ENCODE measurements around the gene GADD45A.
A peak's percentile ranks its signal among the peaks of the same experiment; 100 is the strongest.

GADD45A gene

DNA sequence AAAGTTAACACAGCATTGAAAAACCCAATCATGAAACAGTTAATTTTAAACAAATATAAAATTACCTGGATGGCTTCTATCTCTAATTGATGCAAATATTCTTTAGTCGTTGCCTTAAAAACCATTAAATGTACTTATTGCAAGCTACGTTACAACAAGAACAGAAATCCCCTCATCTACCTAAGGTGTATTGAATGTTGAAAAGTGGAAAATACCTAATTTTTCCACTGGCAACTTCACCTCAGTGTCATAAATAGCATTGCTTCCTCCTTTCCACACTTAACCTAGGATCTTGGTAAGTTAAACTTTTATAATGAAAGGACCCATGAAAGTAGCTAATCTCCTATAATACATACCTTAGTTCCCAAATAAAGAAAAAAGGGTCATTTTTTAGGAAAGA is 5.4 kb downstream of the GADD45A start:
- no peak for DNase-seq
- Histone ChIP-seq H3K27ac (no peak overlapping the region), H3K4me3 (ENCODE audit: low read depth, low read length) (no peak overlapping the region), H3K36me3 (peaks cover 46% of the 10 kb centered on the region), H3K9me3 (ENCODE audit: severe bottlenecking) (no peaks in the 10 kb centered on the region), H3K27me3 (ENCODE audit: insufficient read depth, low read depth, severe bottlenecking) (no peaks in the 10 kb centered on the region)
- no peak for TF ChIP-seq CTCF (IDR thresholded peaks at IDR 0.05; ENCODE audit: low read depth, low read length)

GRCh38 chr1:67691712-67692111 is 6.7 kb downstream of the GADD45A start:
- Histone ChIP-seq H3K36me3 (peaks cover 33% of the 10 kb centered on the region), H3K4me3 (ENCODE audit: low read depth, low read length) (no peak overlapping the region), H3K9me3 (ENCODE audit: severe bottlenecking) (no peaks in the 10 kb centered on the region), H3K27ac (no peak overlapping the region), H3K27me3 (ENCODE audit: insufficient read depth, low read depth, severe bottlenecking) (no peaks in the 10 kb centered on the region)
- no peak for TF ChIP-seq CTCF (IDR thresholded peaks at IDR 0.05; ENCODE audit: low read depth, low read length)
- DNase-seq = no peak

- TF ChIP-seq CTCF (IDR thresholded peaks at IDR 0.05; ENCODE audit: low read depth, low read length) = no peak
- DNase-seq = no peak
- no peak overlapping the region for H3K4me3 ChIP-seq (ENCODE audit: low read depth, low read length)
- H3K27me3 ChIP-seq (ENCODE audit: insufficient read depth, low read depth, severe bottlenecking) = no peaks in the 10 kb centered on the region
- no peak overlapping the region for H3K27ac ChIP-seq
- H3K36me3 ChIP-seq = no peaks in the 10 kb centered on the region
- H3K9me3 ChIP-seq (ENCODE audit: severe bottlenecking) = no peaks in the 10 kb centered on the region
Measured at GRCh38 chr1:67695963-67696362, 11.0 kb downstream of the GADD45A start.

DNA sequence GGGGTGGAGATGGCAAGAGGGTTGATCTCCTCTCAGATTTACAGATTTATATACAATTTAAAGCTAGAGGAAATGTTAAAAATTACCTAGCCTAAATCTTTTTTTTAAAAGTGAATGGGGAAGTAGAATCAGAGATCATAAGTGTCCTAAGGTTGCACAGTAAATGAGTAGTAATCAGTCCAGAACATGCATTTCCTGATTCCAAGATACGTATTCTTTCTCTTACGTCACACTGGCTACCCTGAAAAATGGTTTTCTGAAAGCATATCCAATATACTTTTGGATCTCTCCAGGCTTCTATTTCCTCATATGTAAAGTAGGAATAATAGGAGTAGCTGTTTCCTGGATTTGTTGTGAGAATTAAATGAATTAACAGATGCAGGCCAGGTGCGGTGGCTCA is 11.7 kb downstream of the GADD45A start:
- no peaks in the 10 kb centered on the region for H3K27me3 ChIP-seq (ENCODE audit: insufficient read depth, low read depth, severe bottlenecking)
- H3K4me3 ChIP-seq (ENCODE audit: low read depth, low read length) = no peak overlapping the region
- peak overlapping the region; percentile 41; the same call in 1 of the 2 replicates for H3K27ac ChIP-seq
- TF ChIP-seq CTCF (IDR thresholded peaks at IDR 0.05; ENCODE audit: low read depth, low read length) = no peak
- H3K36me3 ChIP-seq = 0 out of 2 replicates have a peak, but pooled peaks cover 5% of the 10 kb centered on the region
- DNase-seq = no peak
- H3K9me3 ChIP-seq (ENCODE audit: severe bottlenecking) = no peaks in the 10 kb centered on the region

- no peak for TF ChIP-seq CTCF (IDR thresholded peaks at IDR 0.05; ENCODE audit: low read depth, low read length)
- no peak overlapping the region for H3K27ac ChIP-seq
Measured at GRCh38 chr1:67700220-67700619, 15.2 kb downstream of the GADD45A start.

DNA sequence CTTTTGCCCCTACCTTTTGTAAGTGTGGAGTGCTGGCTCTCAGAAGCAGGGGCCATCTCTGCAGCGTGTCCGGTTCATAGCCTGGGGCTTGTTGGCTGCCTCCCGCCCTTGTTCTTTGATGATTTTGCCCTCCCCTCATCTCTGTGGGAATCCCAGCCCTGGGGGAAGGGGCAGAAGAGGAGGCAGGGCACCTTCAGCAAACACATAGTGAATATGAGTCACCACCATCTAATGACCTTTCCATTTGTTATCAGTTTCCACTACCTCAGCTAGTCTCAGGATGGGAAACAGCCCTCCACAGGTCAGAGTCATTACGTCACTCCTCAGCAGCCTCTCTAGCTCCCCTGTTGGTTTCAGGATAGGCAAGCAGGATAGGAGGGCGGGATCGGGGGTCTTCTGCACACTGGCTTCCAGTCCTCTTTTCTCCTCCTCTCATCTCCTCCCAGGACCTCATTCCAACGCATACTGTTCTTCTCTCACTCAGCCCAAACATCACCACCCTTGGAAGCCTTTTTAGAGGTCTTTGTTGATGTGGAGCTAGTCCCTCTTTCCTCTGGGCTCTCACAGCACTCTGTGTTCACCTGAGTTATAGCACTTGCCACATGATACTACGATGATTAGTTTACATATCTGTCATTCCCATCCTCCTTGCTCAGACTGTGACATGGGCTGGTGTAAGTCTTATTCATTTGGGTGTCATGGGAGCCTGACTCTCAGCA is 15.8 kb downstream of the GADD45A start:
- Histone ChIP-seq H3K27me3 (ENCODE audit: insufficient read depth, low read depth, severe bottlenecking) (no peaks in the 10 kb centered on the region), H3K4me3 (ENCODE audit: low read depth, low read length) (no peak overlapping the region), H3K27ac (no peak overlapping the region), H3K9me3 (ENCODE audit: severe bottlenecking) (no peaks in the 10 kb centered on the region), H3K36me3 (peaks cover 26% of the 10 kb centered on the region)
- no peak for DNase-seq
- TF ChIP-seq CTCF (IDR thresholded peaks at IDR 0.05; ENCODE audit: low read depth, low read length) = peak; percentile 31; the same call in 1 of the 2 replicates

More at GRCh38 chr1:67700220-67700619, 15.2 kb downstream of the GADD45A start:
- Histone ChIP-seq H3K27me3 (ENCODE audit: insufficient read depth, low read depth, severe bottlenecking) (no peaks in the 10 kb centered on the region), H3K9me3 (ENCODE audit: severe bottlenecking) (no peaks in the 10 kb centered on the region), H3K4me3 (ENCODE audit: low read depth, low read length) (no peak overlapping the region), H3K36me3 (peaks cover 20% of the 10 kb centered on the region)
- DNase-seq = no peak

All from WERI-Rb-1 (cell line).